Right lobe of liver (tissue), 6 donors: ENCODE measurements around the gene BCLAF1. TPM values are rescaled to one million over a fixed set of nuclear protein-coding genes. Genes with fewer than 3 reads are reported as not detected.

Experiments
- ATAC-seq, 4 donors: fragments of 200-7000 bp; cut with Tn5 transposase; one replicate each; pipeline ENCODE4 v1.9.1; 2020; ENCODE audit warnings: mild to moderate bottlenecking in 4 of 4, moderate library complexity in 4 of 4
- DNase-seq, 3 donors: peaks; one replicate each; pipeline ENCODE4 v3.0.0-alpha.2; 2020
- H3K27ac ChIP-seq, 3 donors: fragments of 200-600 bp; one replicate each; pipeline ENCODE4 v1.8.0; 2022
- H3K27me3 ChIP-seq, 2 donors: fragments of 200-600 bp; one replicate each; pipeline ENCODE4 v1.8.0; 2022
- H3K36me3 ChIP-seq, 4 donors: fragments of 200-600 bp; sonication (generic) in 1 of 4; one replicate each; pipeline versions ENCODE4 v1.5.1 to v1.8.0; 2017 to 2022; ENCODE audit warnings: control low read depth in 1 of 4
- H3K4me1 ChIP-seq, 4 donors: fragments of 200-600 bp; sonication (generic) in 1 of 4; one replicate each; pipeline versions ENCODE4 v1.5.1 to v1.8.0; 2017 to 2022; ENCODE audit warnings: control low read depth in 1 of 4
- H3K4me3 ChIP-seq, 3 donors: fragments of 200-600 bp; one replicate each; pipeline ENCODE4 v1.8.0; 2022
- H3K9me3 ChIP-seq, 4 donors: fragments of 200-600 bp; sonication (generic) in 1 of 4; one replicate each; pipeline versions ENCODE4 v1.5.1 to v1.8.0; 2017 to 2022; ENCODE audit warnings: control low read depth in 1 of 4
- POLR2A ChIP-seq: fragments of 450-650 bp; IDR thresholded peaks from one replicate; pipeline ENCODE4 v1.6.1; 2017; ENCODE audit warnings: antibody characterized with exemption, mild to moderate bottlenecking
- WGBS: methylation state at CpG from one replicate; pipeline ENCODE4 v1.1.6; 2018; ENCODE audit warnings: low coverage, low lambda C conversion rate; ENCODE audit not compliant: insufficient coverage; ENCODE audit errors: missing lambda C conversion rate; 5-methylcytosine and 5-hydroxymethylcytosine counted together
- intact Hi-C, 2 donors: fragments of 100-400 bp; cut with DNase I; formaldehyde crosslinking; loops; one replicate each; pipeline versions ENCODE4 v1.11.2 to v1.14.1; 2022
- total RNA-seq, 6 experiments: library from RNA; depleted of rRNA in 2 of 6; stranded (reverse); fragments of >200 nt in 2 of 6; fragmentation: NEBNext Ultra II Directional in 3 of 6; extraction: Animal tissue kit (Norgen Biotek cat#: 25700) in 3 of 6; gene quantifications; one replicate each; pipeline versions ENCODE4 v1.1.0 to v1.2.4, GENCODE V29; 2016 to 2023
- TF ChIP-seq, protein P1 (sequence below), 4 donors: fragments of 200-600 bp in 3 of 4; fragments of 450-650 bp in 1 of 4; IDR thresholded peaks; one replicate each; pipeline versions ENCODE4 v1.5.1 to v1.8.0; 2016 to 2022; ENCODE audit warnings: antibody characterized with exemption in 4 of 4, mild to moderate bottlenecking in 2 of 4
- donor health status: DM: no; HTN: yes; CAD: no.
- donor health status: DM: no; HTN: no; CAD: no.
- donor health status: DM: no; HTN: no; CAD: no.
- donor health status: DM: no; HTN: yes; CAD: no.
- donor health status: DM: no; HTN: yes; CAD: no.

BCLAF1 gene
- total RNA-seq, 6 experiments from 2014 or later: 30.5 to 57.2 (median 40.6) TPM

GRCh38 chr6:136232701-136233100, 56.9 kb downstream of the BCLAF1 start:
- TF ChIP-seq, protein P1, sequence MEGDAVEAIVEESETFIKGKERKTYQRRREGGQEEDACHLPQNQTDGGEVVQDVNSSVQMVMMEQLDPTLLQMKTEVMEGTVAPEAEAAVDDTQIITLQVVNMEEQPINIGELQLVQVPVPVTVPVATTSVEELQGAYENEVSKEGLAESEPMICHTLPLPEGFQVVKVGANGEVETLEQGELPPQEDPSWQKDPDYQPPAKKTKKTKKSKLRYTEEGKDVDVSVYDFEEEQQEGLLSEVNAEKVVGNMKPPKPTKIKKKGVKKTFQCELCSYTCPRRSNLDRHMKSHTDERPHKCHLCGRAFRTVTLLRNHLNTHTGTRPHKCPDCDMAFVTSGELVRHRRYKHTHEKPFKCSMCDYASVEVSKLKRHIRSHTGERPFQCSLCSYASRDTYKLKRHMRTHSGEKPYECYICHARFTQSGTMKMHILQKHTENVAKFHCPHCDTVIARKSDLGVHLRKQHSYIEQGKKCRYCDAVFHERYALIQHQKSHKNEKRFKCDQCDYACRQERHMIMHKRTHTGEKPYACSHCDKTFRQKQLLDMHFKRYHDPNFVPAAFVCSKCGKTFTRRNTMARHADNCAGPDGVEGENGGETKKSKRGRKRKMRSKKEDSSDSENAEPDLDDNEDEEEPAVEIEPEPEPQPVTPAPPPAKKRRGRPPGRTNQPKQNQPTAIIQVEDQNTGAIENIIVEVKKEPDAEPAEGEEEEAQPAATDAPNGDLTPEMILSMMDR (IDR thresholded peaks at IDR 0.05): no peak
- TF ChIP-seq POLR2A: no peak
- H3K9me3 ChIP-seq: no peaks in the 10 kb centered on the region
- no peaks in the 10 kb centered on the region for H3K4me1 ChIP-seq
- no peaks in the 10 kb centered on the region for H3K36me3 ChIP-seq
- no peak overlapping the region for H3K4me3 ChIP-seq
- intact Hi-C loops: no loop called here
- DNase-seq (no peak), ATAC-seq (no peak)
- no peak overlapping the region for H3K27ac ChIP-seq
- no peaks in the 10 kb centered on the region for H3K27me3 ChIP-seq
- WGBS: 100% methylated on average over 1 of the region's 1 CpG

- no peak for ATAC-seq
- TF ChIP-seq POLR2A: no peak
- TF ChIP-seq, protein P1 (IDR thresholded peaks at IDR 0.05): no peak
- Histone ChIP-seq H3K9me3 (no peaks in the 10 kb centered on the region), H3K27ac (no peak overlapping the region), H3K27me3 (no peaks in the 10 kb centered on the region), H3K4me1 (peaks cover 0 to 11% (median 0%) of the 10 kb centered on the region in 4 donors), H3K36me3 (no peaks in the 10 kb centered on the region), H3K4me3 (no peak overlapping the region)
- 96% methylated on average over 2 of the region's 2 CpGs for WGBS
- no peak for DNase-seq
- intact Hi-C loops: no loop called here
Observed at GRCh38 chr6:136230219-136230853, 59.3 kb downstream of the BCLAF1 start.

DNA sequence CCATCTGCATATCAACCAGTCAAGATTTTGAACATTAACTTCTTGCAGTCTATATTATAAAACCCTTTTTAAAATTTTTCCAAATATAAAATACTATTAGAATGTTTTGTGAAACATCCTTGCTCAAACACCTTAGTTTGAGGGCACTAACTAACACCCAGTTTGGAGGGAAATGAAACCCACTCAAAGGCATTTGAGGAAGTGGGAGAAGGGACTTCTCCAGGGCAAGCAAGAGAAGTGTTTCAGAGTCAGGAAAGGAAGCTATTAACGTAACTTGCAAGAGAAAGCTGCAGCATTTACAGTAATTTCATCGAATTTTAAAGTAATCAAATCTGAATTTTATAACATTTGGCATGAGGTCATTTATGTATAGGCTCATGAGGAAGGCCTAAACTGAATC, 60.8 kb downstream of the BCLAF1 start:
- Histone ChIP-seq H3K4me1 (peaks cover 0 to 11% (median 0%) of the 10 kb centered on the region in 4 donors), H3K27ac (no peak overlapping the region), H3K4me3 (no peak overlapping the region), H3K9me3 (no peaks in the 10 kb centered on the region), H3K27me3 (no peaks in the 10 kb centered on the region), H3K36me3 (no peaks in the 10 kb centered on the region)
- no peak for TF ChIP-seq POLR2A
- TF ChIP-seq, protein P1 (IDR thresholded peaks at IDR 0.05): no peak
- WGBS: 75% methylated on average over 2 of the region's 2 CpGs
- ATAC-seq (no peak), DNase-seq (no peak)
- intact Hi-C loops: no loop called here

DNA sequence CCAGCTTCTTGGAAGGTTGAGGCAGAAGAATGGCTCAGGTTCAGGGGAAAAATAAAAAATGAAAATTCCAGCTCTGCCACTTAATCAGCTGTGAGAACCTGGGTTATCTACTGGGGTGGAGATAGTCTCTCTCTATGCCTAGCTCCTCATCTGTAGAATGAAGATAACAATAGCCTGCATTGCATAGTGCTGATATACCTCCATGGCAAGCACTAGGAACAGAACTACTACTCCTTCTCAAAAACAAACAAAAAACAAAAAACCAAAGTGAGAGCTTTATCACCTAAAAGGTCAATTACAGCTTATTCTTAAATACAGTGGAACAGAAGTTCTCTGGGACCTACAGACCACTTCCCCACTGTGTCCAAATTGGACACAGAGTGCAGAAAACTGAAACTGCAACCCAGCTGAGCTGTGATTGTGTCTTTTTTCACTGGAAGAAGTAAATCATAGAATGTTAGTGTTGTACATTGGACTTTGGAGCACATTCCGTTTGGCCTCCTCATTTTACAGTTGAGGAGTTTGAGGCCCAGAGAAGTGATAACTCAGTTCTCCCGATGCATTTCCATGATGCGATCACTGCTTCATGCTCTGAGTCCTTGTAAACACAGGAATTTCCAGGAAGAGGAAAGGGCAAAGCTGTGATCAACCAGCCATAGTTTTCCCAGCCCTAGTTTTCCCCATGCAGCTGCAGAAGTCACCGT, 62.8 kb downstream of the BCLAF1 start:
- intact Hi-C loops: no loop called here
- peak overlapping the region; percentile 22 to 35 (median 32) for H3K4me3 ChIP-seq
- no peaks in the 10 kb centered on the region for H3K9me3 ChIP-seq
- DNase-seq: no peak
- no peaks in the 10 kb centered on the region for H3K27me3 ChIP-seq
- no peaks in the 10 kb centered on the region for H3K36me3 ChIP-seq
- TF ChIP-seq POLR2A: no peak
- TF ChIP-seq, protein P1 (IDR thresholded peaks at IDR 0.05): no peak
- H3K4me1 ChIP-seq: peaks cover 0 to 11% (median 0%) of the 10 kb centered on the region in 4 donors
- WGBS: 46% methylated on average over 3 of the region's 4 CpGs
- peak overlapping the region; percentile 55 to 68 (median 61) for H3K27ac ChIP-seq
- ATAC-seq: peak; percentile 45 to 62 (median 55)
